ENCODE measurements around the gene CNTNAP2. TPM values are rescaled to one million over a fixed set of nuclear protein-coding genes. Genes with fewer than 3 reads are reported as not detected.

CNTNAP2 gene
- total RNA-seq, 6 experiments from 2014 or later: 1.8 to 8.1 (median 3.9) TPM

DNA sequence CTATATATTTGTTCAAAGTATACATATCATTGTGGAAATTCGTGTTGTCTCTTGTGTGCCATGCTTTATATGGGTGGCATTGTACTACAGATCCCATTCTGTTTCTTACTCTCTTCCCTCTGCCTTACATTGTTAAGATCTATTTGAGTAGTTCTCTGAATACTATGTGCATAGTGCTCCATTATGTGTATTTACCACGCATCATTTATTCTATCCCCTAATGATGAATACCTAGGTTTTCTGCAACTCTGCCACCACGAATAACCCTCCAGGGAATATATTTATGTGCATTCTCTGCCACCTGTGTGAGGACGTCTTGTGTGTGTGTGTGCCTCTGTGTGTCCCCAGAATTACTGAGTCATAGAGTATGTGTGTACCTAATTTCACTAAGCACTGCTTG is 2042.7 kb downstream of the CNTNAP2 start:
- no peak for ATAC-seq
- Histone ChIP-seq H3K36me3 (no peaks in the 10 kb centered on the region), H3K9me3 (no peaks in the 10 kb centered on the region), H3K4me1 (peaks cover 0 to 2% (median 0%) of the 10 kb centered on the region in 4 donors), H3K27me3 (no peaks in the 10 kb centered on the region), H3K4me3 (no peak overlapping the region), H3K27ac (no peak overlapping the region)
- intact Hi-C loops (cut with DNase I): no loop called here
- WGBS (ENCODE audit: insufficient coverage, low coverage, low lambda C conversion rate, missing lambda C conversion rate): 56% methylated on average over 4 of the region's 4 CpGs
- DNase-seq: no peak
- TF ChIP-seq POLR2A (IDR thresholded peaks at IDR 0.05): no peak
- TF ChIP-seq, protein P1, sequence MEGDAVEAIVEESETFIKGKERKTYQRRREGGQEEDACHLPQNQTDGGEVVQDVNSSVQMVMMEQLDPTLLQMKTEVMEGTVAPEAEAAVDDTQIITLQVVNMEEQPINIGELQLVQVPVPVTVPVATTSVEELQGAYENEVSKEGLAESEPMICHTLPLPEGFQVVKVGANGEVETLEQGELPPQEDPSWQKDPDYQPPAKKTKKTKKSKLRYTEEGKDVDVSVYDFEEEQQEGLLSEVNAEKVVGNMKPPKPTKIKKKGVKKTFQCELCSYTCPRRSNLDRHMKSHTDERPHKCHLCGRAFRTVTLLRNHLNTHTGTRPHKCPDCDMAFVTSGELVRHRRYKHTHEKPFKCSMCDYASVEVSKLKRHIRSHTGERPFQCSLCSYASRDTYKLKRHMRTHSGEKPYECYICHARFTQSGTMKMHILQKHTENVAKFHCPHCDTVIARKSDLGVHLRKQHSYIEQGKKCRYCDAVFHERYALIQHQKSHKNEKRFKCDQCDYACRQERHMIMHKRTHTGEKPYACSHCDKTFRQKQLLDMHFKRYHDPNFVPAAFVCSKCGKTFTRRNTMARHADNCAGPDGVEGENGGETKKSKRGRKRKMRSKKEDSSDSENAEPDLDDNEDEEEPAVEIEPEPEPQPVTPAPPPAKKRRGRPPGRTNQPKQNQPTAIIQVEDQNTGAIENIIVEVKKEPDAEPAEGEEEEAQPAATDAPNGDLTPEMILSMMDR (IDR thresholded peaks at IDR 0.05): no peak

DNA sequence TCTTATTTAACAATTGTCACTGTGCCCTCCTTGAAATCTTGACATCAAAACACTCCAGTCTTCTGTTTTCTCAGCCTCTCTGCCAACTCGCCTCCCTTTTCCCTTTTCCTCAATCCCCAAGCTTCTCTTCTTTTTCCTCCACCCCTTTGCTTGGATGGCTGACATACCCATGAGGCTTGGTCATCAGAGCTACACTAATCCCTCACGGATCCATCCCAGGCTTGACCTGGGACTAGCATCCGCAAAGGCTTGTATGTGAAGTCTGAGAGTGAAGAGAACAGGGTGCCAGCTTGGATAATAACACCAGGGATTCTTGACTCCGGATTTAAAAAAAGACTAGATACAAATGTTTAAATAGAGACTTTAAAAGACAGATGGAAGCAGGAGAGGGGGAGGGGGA is 2045.2 kb downstream of the CNTNAP2 start:
- no peaks in the 10 kb centered on the region for H3K27me3 ChIP-seq

DNA sequence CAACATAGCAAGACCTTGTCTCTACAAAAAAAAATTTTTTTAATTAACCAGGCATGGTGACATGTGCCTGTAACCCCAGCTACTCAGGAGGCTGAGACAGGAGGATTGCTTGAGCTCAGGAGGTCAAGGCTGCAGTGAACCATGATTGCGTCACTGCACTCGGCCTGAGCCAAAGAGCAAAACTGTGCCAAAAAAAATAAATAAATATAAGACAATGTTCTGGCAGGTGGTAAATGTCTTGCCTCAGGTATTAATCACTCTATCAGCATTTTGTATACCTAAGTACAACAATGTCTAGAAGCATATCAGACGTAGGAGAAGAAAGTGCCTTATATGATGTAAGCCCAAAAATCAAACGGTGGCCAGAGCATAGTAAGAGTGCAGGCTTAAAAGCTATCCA is 2046.2 kb downstream of the CNTNAP2 start:
- DNase-seq (no peak), ATAC-seq (no peak)
- H3K4me3 ChIP-seq: no peak overlapping the region
- no peaks in the 10 kb centered on the region for H3K9me3 ChIP-seq
- no peaks in the 10 kb centered on the region for H3K27me3 ChIP-seq
- no peaks in the 10 kb centered on the region for H3K4me1 ChIP-seq
- H3K36me3 ChIP-seq: no peaks in the 10 kb centered on the region
- no peak overlapping the region for H3K27ac ChIP-seq
- whole genome bisulfite sequencing (ENCODE audit: insufficient coverage, low coverage, low lambda C conversion rate, missing lambda C conversion rate): 24% methylated on average over 4 of the region's 4 CpGs
- intact Hi-C loops (cut with DNase I): no loop called here
- TF ChIP-seq, protein P1 (IDR thresholded peaks at IDR 0.05): no peak
- no peak for TF ChIP-seq POLR2A (IDR thresholded peaks at IDR 0.05)

More for the DNA sequence above, 2045.2 kb downstream of the CNTNAP2 start:
- Histone ChIP-seq H3K27ac (no peak overlapping the region), H3K9me3 (no peaks in the 10 kb centered on the region), H3K4me1 (no peaks in the 10 kb centered on the region), H3K4me3 (no peak overlapping the region), H3K36me3 (no peaks in the 10 kb centered on the region)
- DNase-seq: no peak
- 71% methylated on average over 4 of the region's 4 CpGs for WGBS (ENCODE audit: insufficient coverage, low coverage, low lambda C conversion rate, missing lambda C conversion rate)
- TF ChIP-seq, protein P1 (IDR thresholded peaks at IDR 0.05): no peak
- TF ChIP-seq POLR2A (IDR thresholded peaks at IDR 0.05): no peak
- no peak for ATAC-seq
- intact Hi-C loops (cut with DNase I): no loop called here

DNA sequence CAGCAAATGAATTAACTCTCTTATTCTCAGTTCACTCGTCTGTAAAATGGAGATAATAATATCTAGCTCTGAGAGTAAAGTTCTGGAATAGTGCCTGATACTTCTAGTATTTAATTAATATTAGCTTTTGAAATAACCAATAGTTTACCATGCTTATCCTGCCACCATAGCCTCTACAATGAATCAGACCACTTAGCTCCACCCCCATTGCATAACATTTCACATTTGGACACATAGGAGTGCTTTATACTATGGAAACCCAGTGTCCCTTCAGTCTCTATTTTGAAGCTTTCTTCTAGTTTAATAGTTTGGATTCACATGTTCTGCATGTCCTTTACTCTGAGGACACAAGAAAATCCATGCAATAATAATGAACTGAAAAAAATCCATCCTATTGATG is 2046.6 kb downstream of the CNTNAP2 start:
- no peak overlapping the region for H3K4me3 ChIP-seq

More for the DNA sequence above, 2046.6 kb downstream of the CNTNAP2 start:
- H3K27me3 ChIP-seq: no peaks in the 10 kb centered on the region
- DNase-seq: no peak
- TF ChIP-seq, protein P1 (IDR thresholded peaks at IDR 0.05): no peak
- TF ChIP-seq POLR2A (IDR thresholded peaks at IDR 0.05): no peak
- intact Hi-C loops (cut with DNase I): no loop called here
- no peaks in the 10 kb centered on the region for H3K36me3 ChIP-seq
- 47% methylated on average over 1 of the region's 1 CpG for WGBS (ENCODE audit: insufficient coverage, low coverage, low lambda C conversion rate, missing lambda C conversion rate)
- H3K9me3 ChIP-seq: no peaks in the 10 kb centered on the region
- H3K27ac ChIP-seq: no peak overlapping the region
- H3K4me1 ChIP-seq: no peaks in the 10 kb centered on the region
- ATAC-seq: no peak
